H1 (cell line): ENCODE measurements around the gene ECE2. TPM values are rescaled to one million over a fixed set of nuclear protein-coding genes. Genes with fewer than 3 reads are reported as not detected.
A peak's percentile ranks its signal among the peaks of the same experiment; 100 is the strongest.

Source experiments
- CTCF ChIA-PET: fragments of 300-600 bp; sonication (Branson Sonifier 250); formaldehyde crosslinking; loops from one replicate; lab custom pipeline; 2021; ENCODE audit not compliant: partially characterized antibody; lab: Charles Lee
- POLR2A ChIA-PET: fragments of 300-600 bp; sonication (Branson Sonifier 250); formaldehyde crosslinking; loops from one replicate; lab custom pipeline; 2021; ENCODE audit warnings: inconsistent platforms; ENCODE audit not compliant: partially characterized antibody; lab: Charles Lee
- DNase-seq, 2 experiments: peaks; one replicate each; pipeline versions ENCODE4 v3.0.0 to v3.0.0-alpha.2; 2010 to 2022; ENCODE audit warnings: low spot score in 2 of 2, low read depth in 1 of 2, mixed read lengths in 1 of 2
- FAIRE-seq: peaks from 2 replicates; lab custom pipeline; 2011; peaks lifted over from hg19 to GRCh38; lab: Jason Lieb, UNC
- H2AFZ ChIP-seq: 2 replicates; pipeline ENCODE4 v1.8.1; 2012; ENCODE audit warnings: low read length, inconsistent platforms
- H2AK5ac ChIP-seq: 2 replicates; pipeline ENCODE4 v1.6.1; 2013; ENCODE audit warnings: low read depth, low read length
- H2BK120ac ChIP-seq: replicated peaks from 2 replicates; pipeline ENCODE3; 2013; ENCODE audit warnings: low read depth, low read length, inconsistent platforms
- H2BK12ac ChIP-seq: 2 replicates; pipeline ENCODE4 v1.6.1; 2013; ENCODE audit warnings: low read depth, low read length
- H2BK15ac ChIP-seq: 2 replicates; pipeline ENCODE4 v1.6.1; 2013; ENCODE audit warnings: low read length
- H2BK20ac ChIP-seq: 2 replicates; pipeline ENCODE4 v1.6.1; 2013; ENCODE audit warnings: low read length
- H2BK5ac ChIP-seq: 2 replicates; pipeline ENCODE4 v1.6.1; 2013; ENCODE audit warnings: low read depth, low read length
- H3K14ac ChIP-seq: 2 replicates; pipeline ENCODE4 v1.6.1; 2013; ENCODE audit warnings: inconsistent platforms; ENCODE audit not compliant: insufficient read length
- H3K18ac ChIP-seq: 2 replicates; pipeline ENCODE4 v1.6.1; 2013; ENCODE audit warnings: low read length; ENCODE audit errors: extremely low read depth
- H3K23ac ChIP-seq: 2 replicates; pipeline ENCODE4 v1.6.1; 2013; ENCODE audit warnings: inconsistent platforms; ENCODE audit not compliant: insufficient read length
- H3K23me2 ChIP-seq: 2 replicates; pipeline ENCODE4 v1.6.1; 2013; ENCODE audit warnings: low read depth, low read length
- H3K27ac ChIP-seq: 2 replicates; pipeline ENCODE4 v1.6.1; 2011; ENCODE audit warnings: low read depth, low read length, inconsistent platforms
- H3K27me3 ChIP-seq, 4 experiments: replicated peaks in 1 of 4; 1 replicate in 1 of 4; 2 replicates in 3 of 4; pipeline versions ENCODE4 v1.6.1 to v1.8.1; 2011 to 2013; ENCODE audit warnings: low read length in 3 of 4, mild to moderate bottlenecking in 3 of 4, inconsistent platforms in 2 of 4, mixed read lengths in 2 of 4, moderate library complexity in 1 of 4; ENCODE audit not compliant: control insufficient read depth in 3 of 4, insufficient read depth in 3 of 4; ENCODE audit errors: extremely low read depth in 1 of 4
- H3K36me3 ChIP-seq, 4 experiments: 2 replicates each; pipeline versions ENCODE4 v1.6.1 to v1.8.1; 2011 to 2013; ENCODE audit warnings: mild to moderate bottlenecking in 4 of 4, low read length in 3 of 4, moderate library complexity in 2 of 4, control low read depth in 1 of 4, inconsistent platforms in 1 of 4; ENCODE audit not compliant: insufficient read depth in 4 of 4, control insufficient read depth in 2 of 4
- H3K4ac ChIP-seq: replicated peaks from 2 replicates; pipeline ENCODE3; 2013; ENCODE audit warnings: low read length, low read depth, mixed read lengths, inconsistent platforms; ENCODE audit not compliant: insufficient read length
- H3K4me1 ChIP-seq, 4 experiments: replicated peaks in 1 of 4; 1 replicate in 1 of 4; 2 replicates in 3 of 4; pipeline versions ENCODE4 v1.6.1 to v1.8.1; 2011 to 2013; ENCODE audit warnings: low read length in 3 of 4, inconsistent platforms in 2 of 4, mixed read lengths in 1 of 4; ENCODE audit not compliant: insufficient read depth in 4 of 4, control insufficient read depth in 3 of 4
- H3K4me2 ChIP-seq, 2 experiments: 2 replicates each; pipeline versions ENCODE4 v1.6.1 to v1.8.1; 2011 to 2013; ENCODE audit warnings: low read depth in 2 of 2, low read length in 2 of 2, control low read depth in 1 of 2, inconsistent platforms in 1 of 2, mild to moderate bottlenecking in 1 of 2; ENCODE audit not compliant: insufficient read depth in 1 of 2
- H3K4me3 ChIP-seq, 4 experiments: fragments of 200-600, 300-600 bp in 1 of 4; sonication (generic), shearing (Covaris generic), sonication (Bioruptor Twin) in 1 of 4; 2 replicates each; pipeline versions ENCODE4 v1.5.1 to v1.8.1; 2011 to 2016; ENCODE audit warnings: low read length in 4 of 4, low read depth in 3 of 4, control low read depth in 2 of 4, inconsistent platforms in 2 of 4, mild to moderate bottlenecking in 2 of 4, mixed read lengths in 1 of 4, moderate library complexity in 1 of 4; ENCODE audit not compliant: insufficient read depth in 2 of 4; ENCODE audit errors: extremely low read depth in 1 of 4
- H3K56ac ChIP-seq: replicated peaks from 2 replicates; pipeline ENCODE3; 2013; ENCODE audit warnings: low read depth, mild to moderate bottlenecking, mixed read lengths, low read length, inconsistent platforms; ENCODE audit not compliant: insufficient read length
- H3K79me1 ChIP-seq: 2 replicates; pipeline ENCODE4 v1.6.1; 2013; ENCODE audit warnings: low read depth, low read length, control low read depth
- H3K79me2 ChIP-seq, 2 experiments: 2 replicates each; pipeline versions ENCODE4 v1.6.1 to v1.8.1; 2012 to 2013; ENCODE audit warnings: low read length in 2 of 2, mild to moderate bottlenecking in 2 of 2, inconsistent platforms in 1 of 2; ENCODE audit not compliant: insufficient read depth in 2 of 2, control insufficient read depth in 1 of 2
- H3K9ac ChIP-seq, 4 experiments: replicated peaks in 1 of 4; 1 replicate in 1 of 4; 2 replicates in 3 of 4; pipeline versions ENCODE4 v1.6.1 to v1.8.1; 2011 to 2013; ENCODE audit warnings: low read depth in 3 of 4, low read length in 3 of 4, control low read depth in 2 of 4, mild to moderate bottlenecking in 2 of 4, moderate library complexity in 2 of 4, inconsistent platforms in 1 of 4; ENCODE audit errors: extremely low read depth in 1 of 4
- H3K9me3 ChIP-seq, 2 experiments: 2 replicates each; pipeline versions ENCODE4 v1.6.1 to v1.8.1; 2012 to 2013; ENCODE audit warnings: mild to moderate bottlenecking in 2 of 2, moderate library complexity in 2 of 2, control low read depth in 1 of 2, inconsistent platforms in 1 of 2, low read depth in 1 of 2, low read length in 1 of 2, mixed read lengths in 1 of 2; ENCODE audit not compliant: insufficient read depth in 2 of 2
- H4K20me1 ChIP-seq, 2 experiments: replicated peaks in 1 of 2; 2 replicates each; pipeline versions ENCODE3 to v1.8.1; 2011 to 2013; ENCODE audit warnings: inconsistent platforms in 2 of 2, low read length in 2 of 2, mild to moderate bottlenecking in 1 of 2; ENCODE audit not compliant: insufficient read depth in 2 of 2, control insufficient read depth in 1 of 2
- H4K5ac ChIP-seq: 2 replicates; pipeline ENCODE4 v1.6.1; 2013; ENCODE audit warnings: low read length, low read depth, mixed read lengths, inconsistent platforms; ENCODE audit not compliant: insufficient read length
- H4K8ac ChIP-seq: 2 replicates; pipeline ENCODE4 v1.8.0; 2013; ENCODE audit warnings: mild to moderate bottlenecking, moderate library complexity, low read length, inconsistent platforms; ENCODE audit not compliant: insufficient read depth; ENCODE audit errors: extremely low read depth
- H4K91ac ChIP-seq: replicated peaks from 2 replicates; pipeline ENCODE3; 2013; ENCODE audit warnings: low read length, mixed read lengths, inconsistent platforms; ENCODE audit not compliant: insufficient read length
- RFX5 ChIP-seq: IDR thresholded peaks from 2 replicates; pipeline ENCODE4 v1.6.1; 2011; ENCODE audit warnings: low read depth, low read length, improper control_type of control experiment, borderline replicate concordance
- TAF1 ChIP-seq: IDR thresholded peaks from 2 replicates; pipeline ENCODE4 v1.6.1; 2011; ENCODE audit warnings: mild to moderate bottlenecking, low read depth, low read length
- TBP ChIP-seq: IDR thresholded peaks from 2 replicates; pipeline ENCODE4 v1.6.1; 2011; ENCODE audit warnings: low read depth, low read length, improper control_type of control experiment
- WGBS, 2 experiments: shearing (Covaris generic) in 1 of 2; methylation state at CpG; one replicate each; pipeline versions ENCODE4 v1.1.6 to v1.1.7; 2013 to 2015; ENCODE audit warnings: low lambda C conversion rate in 2 of 2, mixed read lengths in 2 of 2, inconsistent platforms in 1 of 2, low coverage in 1 of 2, missing lambda C conversion rate in 1 of 2; ENCODE audit not compliant: insufficient replicate concordance in 2 of 2, insufficient coverage in 1 of 2, insufficient read length in 1 of 2; ENCODE audit errors: extremely low coverage in 1 of 2, missing lambda C conversion rate in 1 of 2; 5-methylcytosine and 5-hydroxymethylcytosine counted together
- polyA plus RNA-seq, 7 experiments: library from polyadenylated mRNA; depleted of rRNA in 3 of 7; stranded (reverse) in 5 of 7; unstranded in 2 of 7; fragments of >200 nt in 5 of 7; fragments of 200-250 nt in 2 of 7; gene quantifications; 1 replicate in 5 of 7; 2 replicates in 1 of 7; 4 replicates in 1 of 7; pipeline versions ENCODE4 v1.2.1 to v1.2.3, GENCODE V29; 2011 to 2013; ENCODE audit warnings: missing spikeins in 2 of 7, mixed read lengths in 2 of 7
- total RNA-seq: library from RNA; stranded (reverse); fragmentation: NEBNext Ultra II Directional; extraction: Animal tissue kit (Norgen Biotek cat#: 25700); gene quantifications from 2 replicates; pipeline ENCODE4 v1.2.1, GENCODE V29; 2021

ECE2 gene
- total and polyA plus RNA-seq, 2 of the 8 experiments (the other 6 are each of a cell fraction or from before 2014, with no cell fraction given) = 0.44 to 0.86 TPM

DNA sequence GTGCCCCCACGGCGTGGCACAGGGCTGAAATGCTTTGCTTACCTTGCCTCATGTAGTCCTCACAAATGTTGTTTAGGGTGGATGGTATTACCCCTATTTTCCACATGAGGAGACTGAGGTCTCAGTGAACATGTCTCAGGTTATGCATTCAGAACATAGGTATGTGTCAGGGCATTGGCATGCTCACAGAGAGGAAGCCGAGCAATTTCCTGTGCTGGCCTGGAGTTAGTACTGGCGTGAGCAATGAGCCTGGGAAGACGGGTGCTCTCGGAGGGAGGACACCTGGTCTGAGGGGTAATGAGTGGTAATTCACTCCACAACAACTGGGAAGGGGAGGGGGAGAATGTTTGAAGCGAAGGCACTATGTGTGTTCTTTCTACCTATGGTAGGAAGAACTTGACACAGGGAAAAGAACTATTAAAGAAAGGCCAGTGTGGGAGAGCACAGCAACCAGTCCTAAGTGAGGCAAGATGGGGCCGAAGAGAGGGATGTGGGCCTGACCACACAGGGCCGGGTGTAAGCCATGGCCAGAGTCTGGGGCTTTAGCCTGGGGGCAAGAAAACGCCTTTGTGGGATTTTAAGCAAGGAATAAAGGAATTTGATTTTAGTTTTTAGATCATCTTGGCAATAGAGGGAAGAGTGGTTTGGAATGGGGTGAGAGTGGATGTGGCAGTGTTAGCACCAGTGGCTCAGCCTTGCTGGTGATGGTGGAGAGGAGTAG is 56.7 kb downstream of the ECE2 start:
- H3K18ac ChIP-seq = no peak overlapping the region
- no peak overlapping the region for H3K4ac ChIP-seq
- H3K36me3 ChIP-seq = peaks cover 44 to 73% (median 65%) of the 10 kb centered on the region in 4 experiments
- ChIA-PET CTCF (no interaction called here), POLR2A (interaction anchor here (1.4 to 9.8 kb wide), 4 partner anchors 8 to 17 kb away, joined by 5 to 148 read pairs (median 14); partner anchors contain the start of gene EIF4G1)
- H2BK20ac ChIP-seq = no peak overlapping the region
- H3K23me2 ChIP-seq = peaks cover 12% of the 10 kb centered on the region
- no peak overlapping the region for H2AK5ac ChIP-seq
- H2BK120ac ChIP-seq = no peak overlapping the region
- 0 out of 4 replicates have a peak, but pooled peaks cover 0 to 2% of the 10 kb centered on the region in 2 experiments for H3K79me2 ChIP-seq
- no peak overlapping the region for H3K14ac ChIP-seq
- TF ChIP-seq TBP = no peak
- TF ChIP-seq TAF1 = no peak
- TF ChIP-seq RFX5 = no peak
- H2BK5ac ChIP-seq = 0 out of 2 replicates have a peak overlapping the region, but pooled peaks have one; percentile 2
- no peak overlapping the region for H2BK15ac ChIP-seq
- no peak overlapping the region; a peak in 1 of 7 replicates for H3K9ac ChIP-seq
- H3K9me3 ChIP-seq = no peaks in the 10 kb centered on the region
- H4K8ac ChIP-seq = no peak overlapping the region
- H4K5ac ChIP-seq = no peak overlapping the region
- H4K20me1 ChIP-seq = peaks cover 17 to 32% of the 10 kb centered on the region in 2 experiments
- no peak overlapping the region for H4K91ac ChIP-seq
- 84% methylated on average over 10 of the region's 10 CpGs; no CpG with 5 or more reads in 1 of the 2 experiments for WGBS, 2 experiments
- H3K4me1 ChIP-seq = peaks cover 0 to 12% (median 9%) of the 10 kb centered on the region in 4 experiments; a peak in 6 of 7 replicates
- H3K4me3 ChIP-seq = no peak overlapping the region
- H2AFZ ChIP-seq = no peak overlapping the region
- FAIRE-seq (no peak), DNase-seq (no peak)
- no peak overlapping the region for H3K23ac ChIP-seq
- peak overlapping the region; percentile 12; the same call in 1 of the 2 replicates for H3K27ac ChIP-seq
- H2BK12ac ChIP-seq = no peak overlapping the region
- peaks cover 13% of the 10 kb centered on the region for H3K79me1 ChIP-seq
- no peak overlapping the region for H3K4me2 ChIP-seq
- H3K27me3 ChIP-seq = no peaks in the 10 kb centered on the region
- no peak overlapping the region for H3K56ac ChIP-seq
